Small intestine (tissue), 7 donors: ENCODE data around the gene MROH2A. TPM values are rescaled to one million over a fixed set of nuclear protein-coding genes. Genes with fewer than 3 reads are reported as not detected.

Experiments
- DNase-seq, 2 donors: peaks; one replicate each; pipeline versions ENCODE4 v3.0.0 to v3.0.0-alpha.2; 2013
- FAIRE-seq: peaks from 2 replicates; lab custom pipeline; 2012; peaks lifted over from hg19 to GRCh38; lab: Jason Lieb, UNC
- H3K27ac ChIP-seq, 3 donors: one replicate each; pipeline ENCODE4 v1.5.1; 2013; ENCODE audit warnings: low read length in 2 of 3, mild to moderate bottlenecking in 2 of 3, control low read depth in 1 of 3, inconsistent platforms in 1 of 3, low read depth in 1 of 3, moderate library complexity in 1 of 3
- H3K27me3 ChIP-seq, 3 donors: one replicate each; pipeline ENCODE4 v1.6.1; 2013; ENCODE audit warnings: low read length in 3 of 3, inconsistent platforms in 1 of 3; ENCODE audit not compliant: control insufficient read depth in 3 of 3, insufficient read depth in 3 of 3
- H3K36me3 ChIP-seq, 3 donors: one replicate each; pipeline ENCODE4 v1.6.1; 2013; ENCODE audit warnings: low read length in 3 of 3, inconsistent platforms in 1 of 3, low read depth in 1 of 3, mild to moderate bottlenecking in 1 of 3, moderate library complexity in 1 of 3; ENCODE audit not compliant: control insufficient read depth in 3 of 3, insufficient read depth in 2 of 3
- H3K4me1 ChIP-seq, 3 donors: one replicate each; pipeline ENCODE4 v1.6.1; 2013; ENCODE audit warnings: low read length in 2 of 3, inconsistent platforms in 1 of 3, low read depth in 1 of 3, mild to moderate bottlenecking in 1 of 3, moderate library complexity in 1 of 3; ENCODE audit not compliant: control insufficient read depth in 3 of 3, insufficient read depth in 2 of 3
- H3K4me3 ChIP-seq, 3 donors: one replicate each; pipeline ENCODE4 v1.5.1; 2013; ENCODE audit warnings: low read length in 3 of 3, control low read depth in 1 of 3, inconsistent platforms in 1 of 3, low read depth in 1 of 3, mild to moderate bottlenecking in 1 of 3, moderate library complexity in 1 of 3
- H3K9me3 ChIP-seq, 2 donors: one replicate each; pipeline ENCODE4 v1.6.1; 2013; ENCODE audit warnings: low read depth in 1 of 2, low read length in 1 of 2; ENCODE audit not compliant: control insufficient read depth in 2 of 2, insufficient read depth in 1 of 2
- WGBS, 3 donors: extraction: QIAGEN DNeasy Blood & Tissue Kit; methylation state at CpG; one replicate each; pipeline ENCODE4 v1.1.7; 2013; 5-methylcytosine and 5-hydroxymethylcytosine counted together
- polyA plus RNA-seq, 4 donors: library from polyadenylated mRNA; stranded (reverse) in 3 of 4; unstranded in 1 of 4; fragments of 200-250 nt in 3 of 4; fragments of 120-200 nt in 1 of 4; gene quantifications; one replicate each; pipeline versions ENCODE4 v1.2.1 to v1.2.3, GENCODE V29; 2013
- donor health status: healthy with polysubstance abuse.
- donor health status: control.
- donor health status: control.
- donor health status: Bipolar disorder and iron deficiency.
- donor health status: healthy.

MROH2A gene
- polyA plus RNA-seq, 4 donors = 0.19 to 1.6 (median 0.42) TPM

GRCh38 chr2:233772153-233772552 lies 6.0 kb upstream of the MROH2A start:
- WGBS, 3 donors = 88 to 91% (median 91%) methylated on average over 16 of the region's 16 CpGs
- Histone ChIP-seq H3K9me3 (peaks cover 0 to 14% of the 10 kb centered on the region in 2 donors), H3K27me3 (peaks cover 0 to 2% (median 0%) of the 10 kb centered on the region in 3 donors), H3K4me3 (no peak overlapping the region), H3K27ac (no peak overlapping the region), H3K4me1 (no peaks in the 10 kb centered on the region), H3K36me3 (peaks cover 0 to 10% (median 0%) of the 10 kb centered on the region in 3 donors)
- FAIRE-seq (no peak), DNase-seq (no peak)

GRCh38 chr2:233772583-233772982 lies 5.5 kb upstream of the MROH2A start:
- H3K36me3 ChIP-seq = peaks cover 0 to 9% (median 0%) of the 10 kb centered on the region in 3 donors
- H3K27me3 ChIP-seq = peaks cover 0 to 2% (median 0%) of the 10 kb centered on the region in 3 donors
- H3K4me1 ChIP-seq = no peaks in the 10 kb centered on the region
- no peak for FAIRE-seq
- H3K4me3 ChIP-seq = no peak overlapping the region
- WGBS, 3 donors = 67 to 75% (median 69%) methylated on average over 5 of the region's 5 CpGs
- H3K9me3 ChIP-seq = peaks cover 1 to 16% of the 10 kb centered on the region in 2 donors
- no peak for DNase-seq
- no peak overlapping the region for H3K27ac ChIP-seq

GRCh38 chr2:233773854-233774253 lies 4.3 kb upstream of the MROH2A start:
- 88 to 91% (median 88%) methylated on average over 5 of the region's 5 CpGs for WGBS, 3 donors
- H3K27me3 ChIP-seq = peaks cover 0 to 2% (median 0%) of the 10 kb centered on the region in 3 donors
- no peak overlapping the region for H3K4me3 ChIP-seq
- peaks cover 1 to 16% of the 10 kb centered on the region in 2 donors for H3K9me3 ChIP-seq
- DNase-seq = no peak
- FAIRE-seq = no peak
- H3K36me3 ChIP-seq = peaks cover 0 to 9% (median 0%) of the 10 kb centered on the region in 3 donors
- H3K27ac ChIP-seq = no peak overlapping the region
- H3K4me1 ChIP-seq = no peaks in the 10 kb centered on the region

GRCh38 chr2:233775414-233775813 lies 2.7 kb upstream of the MROH2A start:
- Histone ChIP-seq H3K4me3 (no peak overlapping the region), H3K4me1 (no peaks in the 10 kb centered on the region), H3K36me3 (peaks cover 0 to 4% (median 0%) of the 10 kb centered on the region in 3 donors), H3K9me3 (peaks cover 1 to 16% of the 10 kb centered on the region in 2 donors), H3K27me3 (peaks cover 0 to 2% (median 0%) of the 10 kb centered on the region in 3 donors), H3K27ac (no peak overlapping the region)
- FAIRE-seq (no peak), DNase-seq (no peak)
- 91 to 98% (median 95%) methylated on average over 6 of the region's 6 CpGs for WGBS, 3 donors

- Histone ChIP-seq H3K36me3 (no peaks in the 10 kb centered on the region), H3K9me3 (peaks cover 1 to 16% of the 10 kb centered on the region in 2 donors), H3K27me3 (no peaks in the 10 kb centered on the region), H3K27ac (no peak overlapping the region), H3K4me1 (no peaks in the 10 kb centered on the region), H3K4me3 (no peak overlapping the region)
- WGBS, 3 donors = 88 to 93% (median 90%) methylated on average over 4 of the region's 4 CpGs
- FAIRE-seq (no peak), DNase-seq (no peak)
These were observed 1.6 kb downstream of the MROH2A start for GRCh38 chr2:233779722-233780121.

- FAIRE-seq (no peak), DNase-seq (no peak)
- Histone ChIP-seq H3K4me1 (no peaks in the 10 kb centered on the region), H3K27me3 (peaks cover 0 to 2% (median 0%) of the 10 kb centered on the region in 3 donors), H3K4me3 (no peak overlapping the region), H3K27ac (no peak overlapping the region), H3K36me3 (no peaks in the 10 kb centered on the region), H3K9me3 (peaks cover 1 to 10% of the 10 kb centered on the region in 2 donors)
- 78 to 80% (median 80%) methylated on average over 4 of the region's 4 CpGs for WGBS, 3 donors
These were observed 2.6 kb downstream of the MROH2A start for GRCh38 chr2:233780771-233781170.

- DNase-seq (no peak), FAIRE-seq (no peak)
- peaks cover 0 to 14% (median 0%) of the 10 kb centered on the region in 3 donors for H3K4me1 ChIP-seq
- no peaks in the 10 kb centered on the region for H3K36me3 ChIP-seq
- peaks cover 0 to 2% of the 10 kb centered on the region in 2 donors for H3K9me3 ChIP-seq
- 87 to 94% (median 88%) methylated on average over 7 of the region's 7 CpGs for WGBS, 3 donors
- H3K4me3 ChIP-seq = no peak overlapping the region
- H3K27ac ChIP-seq = no peak overlapping the region
- peaks cover 0 to 2% (median 0%) of the 10 kb centered on the region in 3 donors for H3K27me3 ChIP-seq
These were observed 11.4 kb downstream of the MROH2A start for GRCh38 chr2:233789554-233789953.

- H3K4me3 ChIP-seq = no peak overlapping the region
- no peaks in the 10 kb centered on the region for H3K27me3 ChIP-seq
- H3K9me3 ChIP-seq = no peaks in the 10 kb centered on the region
- 86 to 91% (median 90%) methylated on average over 18 of the region's 18 CpGs for WGBS, 3 donors
- no peak for FAIRE-seq
- no peak for DNase-seq
- H3K36me3 ChIP-seq = no peaks in the 10 kb centered on the region
- H3K4me1 ChIP-seq = peaks cover 0 to 14% (median 0%) of the 10 kb centered on the region in 3 donors
- no peak overlapping the region for H3K27ac ChIP-seq
These were observed 13.2 kb downstream of the MROH2A start for GRCh38 chr2:233791151-233791882.
